ENCODE results near the gene GSG1L2. TPM values are rescaled to one million over a fixed set of nuclear protein-coding genes. Genes with fewer than 3 reads are reported as not detected.

The GSG1L2 gene
- total and polyA plus RNA-seq, 2 experiments from 2014 or later = not detected

GRCh38 chr17:9811086-9811485 is 10.8 kb downstream of the GSG1L2 start (continued):
- no peak for TF ChIP-seq ZNF462 (CRISPR knock-in tag; IDR thresholded peaks at IDR 0.05)
- no peak for TF ChIP-seq EZH2phosphoT487 (IDR thresholded peaks at IDR 0.05; ENCODE audit: unreplicated experiment)
- TF ChIP-seq ZNF114 (CRISPR knock-in tag; IDR thresholded peaks at IDR 0.05) = no peak

- H3K9me3 Mint-ChIP-seq = peaks cover 4% of the 10 kb centered on the region
- no peak overlapping the region for H2AFZ ChIP-seq
- H3K27ac Mint-ChIP-seq = no peak overlapping the region
- no peaks in the 10 kb centered on the region for H3K4me1 Mint-ChIP-seq
- H3K4me1 ChIP-seq (ENCODE audit: insufficient read depth) = no peaks in the 10 kb centered on the region
- H3K27me3 Mint-ChIP-seq (ENCODE audit: insufficient read depth, low read depth, poor library complexity) = peaks cover 5% of the 10 kb centered on the region
- no peak overlapping the region for H3K4me2 ChIP-seq
- no peaks in the 10 kb centered on the region for H3K79me2 ChIP-seq (replicated peaks; ENCODE audit: insufficient read depth)
- 0 out of 2 replicates have a peak, but pooled peaks cover 6% of the 10 kb centered on the region for H3K9me2 ChIP-seq (ENCODE audit: insufficient read depth)
- no peaks in the 10 kb centered on the region for H4K20me1 ChIP-seq (replicated peaks; ENCODE audit: insufficient read depth)
- no peaks in the 10 kb centered on the region for H3K36me3 ChIP-seq (ENCODE audit: insufficient read depth)
- no peaks in the 10 kb centered on the region for H3K27me3 ChIP-seq (ENCODE audit: insufficient read depth)
- no peak overlapping the region for H3K4me3 ChIP-seq
- no peaks in the 10 kb centered on the region for H3F3A ChIP-seq (replicated peaks; ENCODE audit: low read depth)
- no peak for ATAC-seq
- no peak for DNase-seq (ENCODE audit: low spot score)
- H3K36me3 Mint-ChIP-seq (ENCODE audit: low read depth) = no peaks in the 10 kb centered on the region
- H3K27ac ChIP-seq (ENCODE audit: low read depth) = no peak overlapping the region
- H3K4me3 Mint-ChIP-seq = no peak overlapping the region
- TF ChIP-seq ZNF114 (CRISPR knock-in tag; IDR thresholded peaks at IDR 0.05) (no peak), REST (IDR thresholded peaks at IDR 0.05; ENCODE audit: unreplicated experiment) (no peak), CREB1 (CRISPR knock-in tag; IDR thresholded peaks at IDR 0.05; ENCODE audit: low read depth) (no peak)
These were observed 11.6 kb downstream of the GSG1L2 start for GRCh38 chr17:9810100-9810949.

All from GM23338 (cell line).